GM11168 (cell line): ENCODE results near the gene DPH6.
"Not testable (repeated sequence)": the region's sequence is repeated elsewhere in the genome, so short reads cannot be mapped to it uniquely, and the experiment has no call there.

Experiments
- in situ Hi-C: fragments of 300-500 bp; cut with MboI; formaldehyde crosslinking; loops from one replicate; pipeline ENCODE4 v1.12.0; 2022; ENCODE audit warnings: low sequenced_read_pairs; ENCODE audit not compliant: unreplicated experiment

DPH6 gene

DNA sequence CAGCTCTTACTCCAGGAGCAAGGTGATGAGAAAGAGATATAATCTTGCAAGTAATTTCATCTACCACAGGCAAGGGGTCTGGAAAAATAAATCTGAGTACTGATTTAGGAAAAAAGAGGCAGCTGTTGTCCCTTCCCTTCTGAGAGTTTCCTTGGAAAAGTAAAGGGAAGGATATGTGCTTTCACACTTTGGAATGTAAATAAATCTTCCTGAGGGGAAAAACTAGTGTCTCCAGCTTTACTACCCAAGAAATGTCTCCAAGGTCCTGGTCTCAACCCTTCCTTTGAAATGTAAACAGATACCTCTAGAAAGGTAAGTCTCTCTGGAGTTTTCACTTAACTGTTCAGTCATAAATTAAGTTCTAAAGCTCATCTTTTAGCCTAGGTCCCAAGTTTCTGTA is 102.6 kb downstream of the DPH6 start:
- in situ Hi-C loops, result loop anchor here (10.0 kb wide), 1 partner anchor 159 kb away; no protein-coding TSS in a partner anchor

DNA sequence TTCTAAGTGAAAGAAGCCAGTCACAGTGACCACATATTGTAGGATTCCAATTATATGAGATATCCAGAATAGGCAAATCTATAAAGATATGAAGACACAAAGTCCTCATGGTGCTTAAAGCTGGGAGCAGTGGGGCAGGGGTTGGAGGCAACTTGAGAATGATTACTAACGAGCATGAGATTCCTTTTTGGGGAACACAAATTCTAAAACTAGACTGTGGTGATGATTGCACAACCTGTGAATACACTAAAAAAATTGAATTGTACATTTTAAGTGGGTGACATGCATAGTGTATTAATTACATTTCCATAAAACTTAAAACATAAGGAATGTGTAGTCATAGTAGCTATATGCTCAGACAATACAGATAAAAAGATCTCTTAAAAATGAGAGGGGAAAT is 103.2 kb downstream of the DPH6 start:
- in situ Hi-C loops, result loop anchor here (10.0 kb wide), 1 partner anchor 158 kb away; no protein-coding TSS in a partner anchor

DNA sequence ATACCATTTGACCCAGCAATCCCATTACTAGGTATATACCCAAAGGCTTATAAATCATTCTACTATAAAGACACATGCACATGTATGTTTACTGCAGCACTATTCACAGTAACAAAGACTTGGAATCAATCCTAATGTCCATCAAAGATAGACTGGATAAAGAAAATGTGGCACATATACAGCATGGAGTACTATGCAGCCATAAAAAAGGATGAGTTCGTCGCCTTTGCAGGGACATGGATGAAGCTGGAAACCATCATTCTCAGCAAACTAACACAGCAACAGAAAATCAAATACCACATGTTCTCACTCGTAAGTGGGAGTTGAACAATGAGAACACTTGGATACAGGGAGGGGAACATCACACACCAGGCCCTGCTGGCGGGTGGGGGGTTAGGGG is 104.7 kb downstream of the DPH6 start:
- in situ Hi-C loops, result loop anchor here (10.0 kb wide), 1 partner anchor 156 kb away; no protein-coding TSS in a partner anchor

DNA sequence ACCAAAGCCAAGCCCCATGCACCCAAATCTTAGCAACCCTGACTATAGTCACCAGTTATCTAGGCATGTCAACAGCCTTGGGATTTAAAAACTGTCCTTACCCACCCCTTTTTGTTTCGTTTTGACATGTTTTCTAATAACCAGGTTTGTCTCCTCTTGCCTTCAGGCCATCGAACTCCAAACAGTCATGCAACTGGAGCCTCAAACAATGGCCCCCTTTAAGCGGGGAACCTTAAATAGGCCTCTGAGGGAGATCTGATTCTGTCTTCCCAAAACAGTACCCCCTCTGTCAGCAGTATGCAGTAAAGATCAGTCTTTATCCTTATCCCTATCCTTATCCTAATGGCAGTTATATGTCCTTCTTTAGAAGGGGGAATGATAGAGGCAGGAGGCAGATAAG is 105.7 kb downstream of the DPH6 start:
- in situ Hi-C loops, result loop anchor here (10.0 kb wide), 1 partner anchor 155 kb away; no protein-coding TSS in a partner anchor

DNA sequence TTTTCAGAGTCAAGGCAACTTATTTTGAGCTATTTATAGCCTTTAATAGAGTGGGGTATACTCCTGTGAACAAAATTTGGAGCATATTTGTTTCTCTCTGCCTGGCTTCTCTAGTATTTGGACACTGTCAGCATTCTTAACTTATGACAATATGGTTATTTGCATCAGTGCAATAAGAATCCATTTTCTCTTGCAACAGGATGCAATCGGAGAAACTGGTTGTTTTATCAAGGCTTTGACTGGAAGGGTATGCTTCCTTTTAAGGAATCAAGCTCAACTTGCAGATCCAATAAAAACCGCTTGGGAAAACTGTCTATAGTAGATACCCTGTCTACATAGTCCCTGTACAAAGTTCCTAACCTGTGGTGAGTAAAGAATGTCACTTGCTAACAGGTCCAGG is 106.7 kb downstream of the DPH6 start:
- in situ Hi-C loops, result no loop called here

DNA sequence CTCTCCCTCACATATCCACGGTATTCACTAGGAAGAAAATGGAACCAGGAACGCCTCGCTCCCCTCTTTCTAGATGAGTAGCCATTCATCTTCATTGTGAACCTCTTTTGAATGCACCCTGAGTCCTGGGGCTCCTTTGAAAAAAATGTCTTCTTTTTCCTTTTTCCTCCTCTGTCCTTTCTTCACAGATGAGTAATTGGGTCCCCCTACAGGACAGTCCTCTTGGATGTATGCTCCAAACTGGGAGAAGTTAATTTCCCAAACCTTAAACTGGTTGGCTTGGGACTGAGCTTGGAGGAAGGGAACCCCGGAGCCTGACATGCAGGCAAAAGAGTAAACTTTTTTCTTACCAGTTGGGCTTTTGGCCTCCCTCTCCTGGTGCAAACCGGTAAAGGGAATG is 108.8 kb downstream of the DPH6 start:
- in situ Hi-C loops, result no loop called here

DNA sequence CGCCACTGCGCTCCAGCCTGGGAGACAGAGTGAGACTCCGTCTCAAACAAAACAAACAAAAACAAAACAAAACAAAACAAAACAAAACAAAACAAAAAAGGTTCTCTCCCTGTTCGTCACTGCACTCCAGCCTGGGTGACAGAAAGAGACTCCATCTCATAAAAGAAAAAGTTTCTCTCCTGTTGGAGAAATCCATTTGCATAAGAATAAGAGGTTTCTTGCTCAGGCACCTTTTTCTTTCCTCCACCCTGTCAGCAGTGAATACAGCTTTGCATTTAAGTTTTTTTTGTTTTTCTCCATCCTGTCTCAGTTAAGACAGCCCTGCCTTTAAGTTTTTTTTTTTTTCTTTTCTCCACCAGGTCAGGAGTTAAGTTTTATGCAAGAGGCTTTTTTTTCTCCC is 109.5 kb downstream of the DPH6 start:
- in situ Hi-C loops, result no loop called here

DNA sequence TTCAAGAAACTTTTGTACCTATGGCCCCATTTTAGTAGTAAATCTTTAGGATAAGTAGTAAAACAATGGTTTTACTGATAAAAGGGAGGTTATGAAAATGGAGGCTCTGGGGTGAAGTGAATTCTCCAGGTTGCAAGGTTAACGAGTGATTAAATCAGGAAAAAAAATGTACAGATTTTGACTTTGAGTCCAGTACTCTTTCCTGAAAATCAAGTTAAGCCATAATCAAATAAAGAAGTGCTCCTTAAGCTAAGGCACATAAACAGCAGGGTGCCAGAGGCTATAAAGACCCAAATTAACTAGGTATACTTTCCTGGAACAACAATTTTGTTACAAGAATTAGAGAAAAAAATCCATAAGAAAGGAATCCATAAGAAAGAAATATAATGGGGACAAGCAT is 114.7 kb downstream of the DPH6 start:
- in situ Hi-C loops, result no loop called here

DNA sequence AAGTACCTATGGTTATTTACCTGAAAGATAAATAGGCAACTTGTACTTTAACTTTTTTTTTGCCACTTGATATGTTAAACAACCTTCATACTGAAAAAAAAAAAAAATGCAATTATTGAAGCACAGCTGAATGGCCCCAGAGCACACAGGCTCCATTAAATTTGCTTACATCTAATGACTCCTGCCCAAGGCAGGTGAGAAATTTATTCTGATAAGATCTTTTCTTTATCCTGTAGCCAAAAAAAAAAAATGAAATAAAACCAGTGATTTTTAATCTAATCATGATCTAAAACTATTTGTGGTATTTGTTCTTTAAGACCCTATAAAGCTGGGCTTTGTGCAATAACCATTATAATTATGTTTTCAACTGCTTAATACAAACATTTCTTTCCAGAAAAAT is 115.7 kb downstream of the DPH6 start:
- in situ Hi-C loops, result no loop called here

DNA sequence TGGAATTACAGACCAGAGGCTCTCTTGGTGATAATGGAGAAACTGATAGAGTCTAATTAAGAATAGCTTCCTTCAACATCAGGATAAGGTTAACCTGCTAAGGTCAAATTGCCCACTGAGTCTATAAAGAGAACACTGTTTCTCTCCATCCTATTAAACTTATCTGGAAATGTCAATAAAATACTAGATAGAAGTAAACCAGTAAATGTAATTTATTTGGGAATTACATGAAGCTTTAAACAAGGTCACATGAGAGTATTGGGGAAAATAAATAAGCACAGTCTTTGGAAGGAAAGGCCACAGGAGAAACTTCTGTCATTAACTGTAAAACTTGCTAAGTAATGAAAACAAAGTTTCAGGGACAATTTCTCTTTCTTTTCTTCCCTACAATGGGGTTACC is 118.5 kb downstream of the DPH6 start:
- in situ Hi-C loops, result no loop called here

DNA sequence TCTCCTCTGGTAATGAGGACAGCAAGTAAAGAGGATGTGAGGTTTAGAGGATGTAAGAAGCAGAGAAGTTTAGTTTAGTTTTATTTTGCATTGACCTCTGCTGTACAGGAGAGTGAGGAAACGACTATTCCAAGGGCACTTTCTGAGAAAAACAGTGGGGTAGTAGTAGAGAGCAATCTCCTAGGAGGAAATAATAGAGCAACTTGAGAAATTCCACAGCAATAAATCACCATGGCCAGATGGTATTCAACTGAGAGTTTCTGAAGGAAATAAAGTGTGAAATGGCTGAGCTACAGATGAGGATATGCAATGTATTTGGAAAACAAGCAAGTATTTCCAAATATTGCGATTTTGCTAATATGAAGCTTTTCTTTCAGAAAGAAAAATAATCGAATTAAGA is 118.9 kb downstream of the DPH6 start:
- in situ Hi-C loops, result no loop called here

DNA sequence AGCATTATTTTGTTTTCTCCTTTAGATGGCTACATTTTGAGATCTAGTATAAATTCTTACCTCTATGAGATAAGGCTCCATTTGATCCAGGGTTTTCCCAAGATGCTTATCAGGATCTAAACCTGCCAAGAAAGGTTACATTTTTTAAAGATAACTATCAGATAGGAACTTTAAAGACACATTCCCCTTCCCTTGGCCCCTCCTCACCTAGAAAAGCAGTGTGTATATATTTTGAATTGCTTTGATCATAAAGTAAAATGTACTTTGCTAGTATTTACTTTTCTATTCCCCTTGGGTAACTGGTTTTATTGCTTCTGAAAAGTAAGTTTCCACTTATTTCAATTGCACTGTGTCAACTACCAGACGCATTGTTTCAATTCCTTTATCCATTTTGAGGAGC is 135.2 kb downstream of the DPH6 start:
- in situ Hi-C loops, result no loop called here

DNA sequence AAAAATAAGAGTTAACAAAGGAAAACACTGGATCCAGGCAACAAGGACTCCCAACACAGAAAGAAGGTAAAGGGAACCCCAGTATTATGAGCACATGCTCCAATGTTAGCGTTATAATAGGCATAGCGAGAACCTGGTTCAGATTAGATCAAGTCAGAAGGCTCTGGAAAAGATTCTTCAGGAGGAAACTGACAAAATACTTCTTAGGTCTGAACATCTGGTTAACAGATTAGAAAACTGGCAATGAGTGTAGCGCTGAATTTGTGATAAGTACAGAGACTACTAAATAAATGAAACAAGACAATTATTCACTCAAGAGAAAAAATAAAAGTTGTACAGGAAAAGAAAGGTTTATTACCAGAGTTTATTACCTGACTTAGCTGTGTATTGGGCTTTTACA is 146.1 kb downstream of the DPH6 start:
- in situ Hi-C loops, result no loop called here

DNA sequence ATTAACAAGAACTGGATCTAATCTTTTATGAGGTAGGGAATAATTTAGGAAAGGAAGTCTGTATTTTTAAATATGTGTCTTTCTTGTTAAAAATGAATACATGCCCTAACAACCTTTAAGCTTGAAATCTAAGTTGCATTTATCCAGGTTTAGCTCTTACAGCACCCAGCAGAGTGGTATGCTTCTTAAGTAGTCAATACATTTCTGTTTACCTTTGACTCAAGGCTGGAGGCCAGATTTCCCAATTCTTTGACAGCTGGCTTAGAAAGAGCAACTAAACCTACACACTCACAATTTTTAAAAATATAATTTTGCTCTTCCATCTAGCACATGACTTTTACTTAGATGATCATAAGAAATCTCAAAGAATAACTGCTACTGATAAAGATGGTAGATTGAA is 148.9 kb downstream of the DPH6 start:
- in situ Hi-C loops, result no loop called here

DNA sequence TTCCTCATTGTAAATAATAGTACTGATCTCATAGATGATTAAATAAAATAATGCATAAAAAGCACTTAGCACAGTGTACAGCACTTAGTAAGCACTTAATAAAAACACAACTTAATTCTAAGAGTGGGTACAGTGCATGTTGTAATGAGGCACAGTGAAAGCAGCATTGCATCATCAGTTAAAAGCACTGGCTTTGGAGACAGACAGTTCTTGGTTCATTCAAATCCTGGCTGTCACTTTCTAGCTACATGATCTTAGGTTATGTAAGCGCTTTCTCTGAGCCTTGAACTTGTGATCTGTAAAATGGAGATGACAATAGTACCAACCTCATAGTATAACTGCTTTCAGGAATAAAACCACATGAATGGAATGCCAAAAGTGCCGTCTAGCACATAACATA is 151.5 kb downstream of the DPH6 start:
- in situ Hi-C loops, result no loop called here

DNA sequence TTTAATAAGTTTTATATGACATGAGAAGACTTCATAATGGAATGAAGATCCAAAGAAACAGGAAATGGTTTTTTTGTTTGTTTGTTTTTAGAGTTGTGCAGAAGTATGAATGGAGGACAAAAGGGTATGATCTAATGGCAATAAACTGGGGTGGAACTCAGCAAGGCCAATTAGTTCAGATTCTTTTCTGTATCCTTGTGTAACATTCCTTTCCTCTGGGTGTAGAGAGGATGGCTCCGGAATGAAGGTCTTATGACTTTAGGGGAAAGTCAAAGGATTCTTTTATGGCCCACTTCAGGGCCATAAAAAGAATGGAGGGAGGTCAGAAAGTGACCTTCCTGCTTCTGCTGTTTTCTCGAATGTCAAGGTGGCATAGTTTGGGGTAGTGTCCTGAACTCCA is 152.6 kb downstream of the DPH6 start:
- in situ Hi-C loops, result no loop called here

DNA sequence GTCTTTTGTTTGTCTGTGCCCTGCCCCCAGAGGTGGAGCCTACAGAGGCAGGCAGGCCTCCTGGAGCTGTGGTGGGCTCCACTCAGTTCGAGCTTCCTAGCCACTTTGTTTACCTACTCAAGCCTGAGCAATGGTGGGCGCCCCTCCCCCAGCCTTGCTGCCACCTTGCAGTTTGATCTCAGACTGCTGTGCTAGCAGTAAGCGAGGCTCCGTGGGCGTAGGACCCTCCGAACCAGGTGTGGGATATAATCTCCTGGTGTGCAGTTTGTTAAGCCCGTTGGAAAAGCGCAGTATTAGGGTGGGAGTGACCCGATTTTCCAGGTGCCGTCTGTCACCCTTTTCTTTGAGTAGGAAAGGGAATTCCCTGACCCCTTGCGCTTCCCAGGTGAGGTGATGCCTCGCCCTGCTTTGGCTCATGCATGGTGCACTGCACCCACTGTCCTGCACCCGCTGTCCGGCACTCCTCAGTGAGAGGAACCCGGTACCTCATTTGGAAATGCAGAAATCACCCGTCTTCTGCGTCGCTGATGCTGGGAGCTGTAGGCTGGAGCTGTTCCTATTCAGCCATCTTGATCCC is 154.5 kb downstream of the DPH6 start:
- in situ Hi-C loops, result not testable (repeated sequence)

DNA sequence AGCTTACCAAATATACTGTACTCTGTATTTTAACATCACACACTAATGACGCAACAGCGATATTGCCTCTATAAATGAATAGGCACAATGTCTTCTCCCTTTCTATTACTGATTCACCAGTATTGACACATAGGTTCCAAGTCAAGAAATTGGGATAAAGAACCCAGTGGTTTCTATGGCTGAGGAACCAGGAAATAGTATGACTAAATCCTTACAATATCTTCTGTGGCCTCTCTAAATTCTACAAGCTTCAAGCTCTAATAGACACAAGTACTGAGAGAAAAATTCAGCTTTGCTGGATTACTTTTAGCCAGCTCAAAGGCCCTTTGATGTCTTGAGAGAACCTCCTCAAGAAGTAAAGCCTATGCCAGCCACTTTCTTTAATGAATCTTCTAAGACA is 162.5 kb downstream of the DPH6 start:
- in situ Hi-C loops, result no loop called here

DNA sequence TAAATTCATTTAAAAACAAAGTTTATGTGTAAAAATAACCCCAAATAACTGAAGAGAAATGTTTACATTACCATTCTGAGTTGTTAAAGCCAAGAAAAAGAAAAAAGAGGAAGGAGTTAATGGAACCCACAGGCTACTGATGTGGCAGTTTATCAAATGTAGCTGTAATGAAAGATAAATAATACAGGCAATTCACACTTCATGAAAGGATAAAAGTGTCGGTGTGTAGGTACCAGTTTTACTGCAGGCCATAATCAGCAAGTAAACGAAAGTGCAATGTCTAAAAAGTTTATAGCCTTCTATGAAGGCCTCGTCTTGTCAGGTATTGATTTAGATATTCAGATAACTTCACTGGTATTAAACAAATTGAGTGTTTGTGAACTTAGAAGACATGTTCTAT is 164.6 kb downstream of the DPH6 start:
- in situ Hi-C loops, result no loop called here

DNA sequence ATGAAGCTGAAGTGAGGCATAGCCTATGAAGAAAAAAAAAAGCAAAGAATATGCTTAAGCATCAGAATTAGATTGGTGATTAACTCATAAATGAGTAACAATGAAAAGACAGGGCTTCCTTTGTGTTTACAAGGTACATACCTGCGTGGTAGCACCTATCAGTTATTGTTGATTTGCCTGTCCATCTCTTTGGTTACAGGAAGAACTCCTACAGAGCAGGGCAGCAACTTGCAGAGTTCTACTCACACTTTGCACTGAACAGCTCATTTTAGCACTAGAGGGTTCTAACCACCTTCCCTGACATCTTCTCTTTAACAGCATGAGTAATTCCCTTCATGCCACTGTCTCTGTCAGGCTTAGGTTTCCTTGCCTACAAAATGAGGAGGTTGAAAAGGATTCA is 166.0 kb downstream of the DPH6 start:
- in situ Hi-C loops, result no loop called here

DNA sequence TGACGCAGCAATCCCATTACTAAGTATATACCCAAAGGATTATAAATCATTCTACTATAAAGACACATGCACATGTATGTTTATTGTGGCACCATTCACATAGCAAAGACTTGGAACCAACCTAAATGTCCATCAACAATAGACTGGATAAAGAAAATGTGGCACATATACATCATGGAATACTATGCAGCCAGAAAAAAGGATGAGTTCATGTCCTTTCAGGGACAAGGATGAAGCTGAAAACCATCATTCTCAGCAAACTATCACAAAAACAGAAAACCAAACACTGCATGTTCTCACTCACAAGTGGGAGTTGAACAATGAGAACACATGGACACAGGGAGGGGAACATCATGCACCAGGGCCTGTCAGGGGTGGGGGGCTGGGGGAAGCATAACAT is 167.5 kb downstream of the DPH6 start:
- in situ Hi-C loops, result not testable (repeated sequence)

DNA sequence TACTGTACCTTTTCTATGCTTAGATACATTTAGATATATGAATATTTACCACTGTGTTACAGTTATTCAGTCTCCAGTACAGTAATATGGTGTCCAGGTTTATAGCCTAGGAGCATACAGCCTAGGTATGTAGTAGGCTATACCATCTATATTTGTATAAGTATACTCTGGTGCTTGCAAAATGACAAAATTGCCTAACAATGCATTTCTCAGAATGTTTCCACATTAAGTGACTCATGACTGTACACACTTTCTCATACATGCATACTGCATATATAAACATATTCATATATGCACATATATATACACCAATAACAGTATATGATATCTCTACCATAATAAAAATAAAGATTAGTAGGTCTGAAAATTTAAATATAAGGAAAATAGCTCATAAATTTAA is 169.3 kb downstream of the DPH6 start:
- in situ Hi-C loops, result no loop called here

DNA sequence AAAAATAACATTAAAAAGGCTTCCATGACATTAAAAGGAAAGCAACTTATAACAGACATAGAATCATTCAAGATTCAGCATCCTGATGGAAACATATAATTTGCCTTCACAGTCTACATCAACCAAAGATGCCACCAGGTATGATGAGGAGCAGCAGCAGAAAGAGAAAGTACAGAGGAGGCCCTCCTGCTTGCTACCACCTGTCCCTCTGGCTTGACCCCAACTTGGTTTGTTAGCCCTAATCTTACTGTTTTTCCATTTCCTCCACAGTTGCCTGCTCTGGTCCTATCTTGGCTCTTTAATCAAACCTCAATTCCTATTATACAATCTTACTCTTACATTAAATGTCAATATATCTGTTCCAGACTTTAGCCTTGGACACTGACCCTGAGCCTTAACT is 171.3 kb downstream of the DPH6 start:
- in situ Hi-C loops, result no loop called here
